Smooth muscle cell of the brain vasculature (primary cell): ENCODE measurements around the gene ANKRD50.

ENCODE experiments used
- DNase-seq: peaks from one replicate; pipeline ENCODE4 v3.0.0-alpha.2; 2012; ENCODE audit warnings: low read depth, low spot score

ANKRD50 gene

DNA sequence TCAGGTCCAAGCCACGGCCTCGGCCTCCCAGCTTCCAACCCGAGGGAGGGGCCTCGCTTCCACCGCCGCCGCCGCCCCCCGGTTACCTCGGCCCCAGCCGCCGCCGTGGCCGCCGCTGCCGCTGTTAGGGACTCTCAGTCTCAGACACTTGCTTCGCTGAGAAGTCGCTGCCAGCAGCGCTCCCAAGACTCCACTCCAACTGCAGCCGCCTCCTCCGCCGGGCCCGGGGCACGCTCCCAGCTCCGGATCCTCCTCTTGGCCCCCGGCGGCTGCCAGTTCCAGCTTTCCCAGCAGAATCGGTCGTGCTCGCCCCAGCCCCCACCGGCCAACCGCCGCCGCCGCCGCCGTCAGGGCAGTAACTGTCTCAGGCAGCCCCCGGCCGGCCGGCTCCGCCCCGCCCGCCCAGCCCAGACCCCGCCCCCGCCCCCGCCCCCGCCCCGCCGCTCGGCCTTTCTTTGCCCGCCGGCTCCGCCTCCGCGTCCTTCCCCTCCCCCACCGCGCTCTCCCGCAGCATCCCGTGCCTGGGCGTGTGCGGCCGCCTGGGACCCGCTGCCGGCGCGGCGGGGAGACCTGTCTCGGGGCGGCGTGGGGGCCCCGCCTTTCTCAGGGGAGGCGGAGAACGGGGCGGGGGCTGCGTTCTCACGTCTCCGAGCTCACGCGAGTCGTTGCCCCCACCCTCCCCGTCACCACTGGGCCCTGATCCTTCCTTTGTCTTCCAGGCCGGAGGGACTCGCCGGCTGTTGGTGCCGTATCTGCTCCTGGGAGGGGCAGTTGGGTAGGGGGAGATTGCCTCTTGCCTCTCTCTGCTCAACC is at the start of gene ANKRD50:
Gene ANKRD50, minus strand, starts transcription at position 361 of the 813 bp plus-strand sequence. CDS start 2,221 bp downstream, outside the sequence.
- peak; percentile 85 for DNase-seq

- DNase-seq = no peak
Observed at GRCh38 chr4:124757126-124757525, 44.6 kb upstream of the ANKRD50 start.

DNA sequence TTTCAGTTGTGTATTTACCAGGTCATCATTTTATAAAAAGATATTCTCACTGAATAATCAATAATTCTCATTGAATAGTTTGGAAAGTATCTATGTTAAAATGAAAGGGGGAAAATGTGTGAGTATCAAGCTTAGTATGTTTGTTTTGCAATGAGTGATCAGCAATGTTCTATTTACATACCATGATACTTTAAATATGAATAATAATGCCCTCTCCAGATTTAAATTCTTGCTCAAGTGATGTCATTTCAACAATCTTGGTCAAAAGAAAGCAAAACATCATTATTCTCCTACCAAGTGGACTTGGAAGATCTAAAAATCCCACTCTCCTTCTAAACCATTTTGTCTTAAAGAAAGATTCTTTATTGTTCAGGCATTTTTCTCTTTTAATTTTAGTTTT is 42.1 kb upstream of the ANKRD50 start:
- DNase-seq = no peak

DNA sequence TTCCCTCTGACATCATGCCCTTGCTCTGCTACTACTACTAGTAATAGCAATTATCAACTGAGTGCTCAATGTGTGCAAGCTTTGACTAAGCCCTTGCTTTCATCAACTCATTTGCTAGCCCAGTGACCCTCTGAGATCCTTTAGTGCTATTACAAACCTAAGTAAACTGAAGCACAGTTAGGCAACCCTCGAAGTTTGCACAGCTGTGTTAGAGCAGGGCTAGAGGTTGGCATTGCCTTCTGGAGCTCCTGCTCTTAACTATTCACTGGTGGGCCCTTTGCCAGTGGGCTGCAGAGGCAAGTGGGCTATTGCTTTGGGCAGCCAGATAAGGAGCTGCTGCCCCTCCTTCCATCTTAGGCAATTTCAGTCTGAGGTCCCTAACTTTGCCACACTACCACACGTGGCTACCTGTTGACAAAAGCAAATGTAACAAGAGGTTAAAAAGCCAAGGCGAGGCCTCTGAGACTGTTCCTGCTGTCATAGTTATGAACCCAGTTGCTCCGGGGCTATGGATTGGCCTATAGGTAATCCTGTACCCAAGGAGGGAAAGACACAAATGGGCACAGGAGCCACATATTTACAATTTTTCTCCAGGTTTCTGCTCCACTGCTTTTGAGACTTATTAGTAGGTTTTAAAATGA is 41.5 kb upstream of the ANKRD50 start:
- no peak for DNase-seq

DNA sequence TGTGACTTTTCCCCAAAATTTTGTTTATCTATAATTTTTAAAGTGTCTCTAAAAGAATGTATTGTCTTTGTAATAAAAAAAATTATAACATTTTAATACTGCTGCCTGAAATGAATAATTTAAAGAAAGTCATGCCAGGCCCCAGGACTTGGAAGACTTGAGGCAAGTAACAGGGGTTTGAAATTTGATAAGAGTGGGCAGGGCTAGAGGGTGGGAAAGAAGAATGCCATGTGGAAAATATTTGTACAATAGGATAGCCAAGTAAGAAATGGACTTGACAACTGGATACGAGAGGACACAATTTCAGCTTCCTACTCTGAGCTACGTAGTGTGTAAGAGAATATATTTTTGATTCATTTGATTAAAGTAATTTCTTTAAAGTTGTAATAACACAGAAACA is 36.9 kb upstream of the ANKRD50 start:
- no peak for DNase-seq

- no peak for DNase-seq
Observed at GRCh38 chr4:124748965-124749364, 36.4 kb upstream of the ANKRD50 start.

- DNase-seq = no peak
Observed at GRCh38 chr4:124745985-124746801, 33.7 kb upstream of the ANKRD50 start.

GRCh38 chr4:124743711-124744110 is 31.2 kb upstream of the ANKRD50 start:
- DNase-seq = no peak

DNA sequence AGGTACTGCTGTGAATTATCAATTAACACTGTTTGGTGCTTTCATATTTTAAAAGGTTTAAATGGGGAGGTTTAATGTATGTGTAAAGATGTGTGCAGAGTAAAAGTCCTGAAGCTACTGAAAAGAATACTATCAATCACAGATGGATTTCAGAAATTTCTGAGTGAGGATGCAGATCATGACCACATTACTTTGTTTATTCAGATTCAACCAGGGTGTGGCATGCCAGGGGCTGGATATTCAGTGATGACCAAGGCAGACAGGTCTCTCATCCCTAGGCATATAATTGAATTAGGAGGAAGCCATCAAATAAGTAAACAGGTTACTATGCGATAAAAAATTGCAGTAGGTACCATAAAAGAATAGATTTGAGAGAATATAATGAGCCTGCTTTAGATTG is 28.0 kb upstream of the ANKRD50 start:
- DNase-seq = no peak

DNA sequence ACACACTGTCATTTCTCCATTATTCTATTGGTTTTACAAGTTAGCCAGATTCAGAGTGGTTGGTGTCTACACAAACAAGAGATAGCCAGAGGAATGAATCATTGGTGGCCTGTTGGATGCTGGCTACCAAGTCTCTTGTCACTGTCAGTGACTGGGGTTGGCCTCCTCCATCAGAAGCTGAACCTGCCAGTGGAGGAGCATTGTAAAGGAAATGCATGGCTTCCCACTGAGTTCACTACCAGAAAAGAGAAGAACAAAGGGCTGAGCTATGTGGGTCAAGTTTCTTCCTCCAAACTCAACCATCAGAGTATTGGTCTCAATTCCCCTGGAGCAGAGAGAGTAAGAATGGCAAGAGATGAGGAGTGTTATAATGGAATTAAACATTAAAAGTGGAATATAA is 26.5 kb upstream of the ANKRD50 start:
- no peak for DNase-seq

GRCh38 chr4:124737619-124738018 is 25.1 kb upstream of the ANKRD50 start:
- DNase-seq = no peak

DNA sequence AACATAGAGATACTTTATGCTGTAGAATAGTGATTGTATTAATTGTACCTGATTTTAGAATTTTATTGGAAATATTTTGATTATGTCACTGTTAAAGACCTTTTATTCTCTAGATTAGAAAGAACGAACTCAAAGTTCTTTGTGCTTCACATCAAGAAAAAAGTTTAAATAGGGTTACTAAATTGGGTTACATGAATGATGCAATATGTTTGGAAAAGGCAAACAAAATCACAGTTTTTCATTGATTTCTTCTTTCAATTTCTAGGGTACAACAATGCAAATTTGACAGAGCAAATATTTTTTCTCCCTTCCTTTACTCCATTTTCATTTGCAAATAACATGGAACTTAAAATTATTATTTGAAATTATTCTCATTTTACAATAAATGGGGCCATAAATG is 24.0 kb upstream of the ANKRD50 start:
- DNase-seq = no peak

DNA sequence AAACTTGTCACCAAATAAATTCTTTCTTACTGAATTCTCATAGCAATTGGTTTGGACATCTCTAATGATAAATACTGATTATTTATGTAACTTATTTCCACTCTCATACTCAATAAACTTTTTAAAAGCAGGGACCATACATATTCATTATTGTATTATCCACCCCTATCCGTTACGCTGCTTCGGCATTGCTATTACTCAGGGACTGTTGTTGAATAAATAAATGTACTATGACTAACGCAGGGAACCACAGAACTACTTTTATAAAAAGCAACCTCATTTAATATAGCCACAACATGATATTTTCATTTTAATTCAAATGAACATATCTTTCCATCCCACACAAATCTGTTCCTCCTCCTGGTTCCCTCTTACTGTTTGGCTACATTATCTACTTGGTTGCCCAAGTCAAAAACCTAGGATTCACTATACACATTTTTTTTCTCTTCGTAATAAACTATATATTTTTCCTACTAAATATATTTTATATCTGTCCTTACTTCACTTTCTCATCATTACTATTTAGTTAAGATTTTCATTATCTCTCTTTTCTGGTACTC is 14.9 kb upstream of the ANKRD50 start:
- DNase-seq = no peak

DNA sequence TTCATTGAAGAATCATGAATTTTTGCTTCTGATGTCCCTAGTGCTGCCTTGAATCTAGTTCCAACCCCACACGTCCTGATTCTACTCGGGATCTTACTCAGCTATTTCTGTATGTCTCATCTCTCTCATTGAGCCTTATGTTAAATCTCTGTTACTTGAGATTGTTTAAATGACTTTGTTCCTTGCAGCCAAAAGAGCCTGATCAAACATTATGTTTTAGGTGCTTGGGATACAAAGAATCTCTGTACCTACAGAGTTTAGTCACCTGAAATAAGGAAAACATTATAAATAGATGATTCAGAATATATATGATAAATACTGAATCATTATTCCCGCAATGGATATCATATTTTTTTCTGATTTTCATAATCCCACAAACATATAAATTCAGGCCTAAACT is 13.7 kb upstream of the ANKRD50 start:
- no peak for DNase-seq

- no peak for DNase-seq
Observed at GRCh38 chr4:124722071-124722470, 9.5 kb upstream of the ANKRD50 start.

DNA sequence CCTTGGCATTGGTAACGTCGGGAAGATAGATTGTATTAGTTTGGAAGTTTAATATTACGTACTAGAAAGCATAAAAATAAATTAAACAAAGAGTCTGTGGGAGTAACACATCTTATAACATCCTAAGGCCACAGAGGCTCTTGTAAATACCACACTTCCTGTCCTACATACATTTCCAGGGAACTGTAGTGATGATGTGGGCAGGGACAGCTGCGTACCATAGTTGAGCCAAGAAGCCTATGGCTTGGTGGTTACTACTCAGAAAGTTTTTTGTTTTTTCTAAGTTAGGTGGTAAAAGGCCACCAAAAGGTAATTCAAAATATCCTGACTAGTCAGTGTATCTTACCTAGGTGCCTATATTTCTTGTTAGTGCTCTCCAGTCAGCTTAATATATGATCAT is 4.6 kb upstream of the ANKRD50 start:
- DNase-seq = no peak

- DNase-seq = peak; percentile 44
Observed at GRCh38 chr4:124713185-124713592, 657 bp upstream of the ANKRD50 start.

DNA sequence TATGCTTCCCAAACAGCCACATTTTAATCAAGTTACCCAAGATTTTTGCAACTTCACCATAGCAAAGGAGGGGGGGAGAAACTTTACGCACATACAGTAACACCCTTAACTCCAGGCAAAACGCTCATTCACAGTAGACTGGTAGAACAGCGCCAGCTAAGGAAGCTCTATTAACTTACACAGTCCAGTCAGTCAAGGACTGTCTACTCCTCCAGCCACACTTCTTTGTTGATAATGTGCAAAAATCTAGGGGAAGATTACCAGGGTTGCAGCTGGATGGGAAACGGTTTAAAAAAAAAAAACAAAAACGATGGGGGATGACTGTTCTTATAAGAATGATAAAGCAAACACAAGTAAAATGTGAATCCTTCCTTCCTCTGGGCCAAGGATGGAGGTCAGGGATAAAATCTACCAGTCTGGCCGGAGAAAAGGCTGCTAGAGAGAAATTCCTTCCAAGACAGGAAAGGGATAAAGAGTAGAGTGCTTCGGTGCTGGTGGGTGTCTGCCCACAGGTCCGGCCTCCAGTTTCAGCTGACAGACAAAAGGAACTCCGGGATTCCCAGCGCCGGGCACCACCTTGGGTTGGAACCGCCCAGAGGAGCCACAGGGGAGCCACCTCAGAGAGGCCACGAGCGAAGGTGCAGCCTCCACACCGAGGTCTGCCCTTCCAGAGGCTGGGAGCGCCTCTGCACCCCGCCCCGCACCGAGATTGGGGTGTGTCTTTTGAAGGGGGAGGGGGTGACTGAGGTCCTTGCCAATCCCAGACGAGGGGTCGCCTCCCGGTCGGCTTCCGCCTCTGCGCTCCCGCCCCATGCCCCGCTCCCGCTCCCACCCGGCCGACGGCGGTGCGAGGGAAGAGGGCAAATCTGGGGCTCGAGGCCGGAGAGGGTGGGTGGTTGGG is 811 bp downstream of the ANKRD50 start:
- DNase-seq = peak; percentile 32

- no peak for DNase-seq
Observed at GRCh38 chr4:124710911-124711310, 1.6 kb downstream of the ANKRD50 start.

DNA sequence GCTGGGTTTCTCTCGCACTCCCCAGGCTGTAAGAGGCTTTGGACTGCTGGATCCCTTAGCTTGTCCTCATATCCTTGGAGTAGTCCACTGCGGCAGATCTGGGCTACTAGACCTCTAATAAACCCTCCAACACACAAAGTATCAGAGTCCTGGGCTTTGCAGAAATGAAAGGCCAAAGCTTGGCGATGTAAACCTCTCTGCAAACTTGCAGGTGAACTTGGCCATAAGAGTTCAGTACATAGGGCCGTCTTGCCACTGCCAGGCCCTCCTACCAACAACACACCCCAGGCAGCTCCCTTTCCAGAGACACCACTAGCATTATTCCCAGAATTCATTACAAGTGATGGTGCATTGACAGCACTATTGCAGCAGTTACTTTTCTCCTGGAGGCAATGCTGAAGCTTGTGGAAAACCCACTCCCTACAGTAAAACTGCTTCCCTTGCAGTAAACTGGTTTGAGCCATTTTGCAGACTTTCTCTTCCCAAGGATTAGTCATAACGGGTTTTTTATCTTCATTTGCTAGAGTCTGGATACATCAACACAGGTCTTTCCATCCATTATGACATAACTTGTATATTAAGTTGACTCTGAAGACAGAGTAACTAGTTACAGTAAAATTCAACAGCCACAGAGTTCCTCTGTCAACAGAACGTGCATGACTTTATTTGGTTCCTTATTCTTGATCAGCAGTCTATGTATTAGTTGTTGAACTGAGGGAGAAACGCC is 2.4 kb downstream of the ANKRD50 start:
- DNase-seq = no peak
